ENCODE data around the gene CASP8. TPM values are rescaled to one million over a fixed set of nuclear protein-coding genes. Genes with fewer than 3 reads are reported as not detected.
A peak's percentile ranks its signal among the peaks of the same experiment; 100 is the strongest.

CASP8 gene
- total and polyA plus RNA-seq, 2 donors (not counting 3 experiments of a cell fraction or from before 2014, with no cell fraction given), result 5.3 to 5.8 TPM

DNA sequence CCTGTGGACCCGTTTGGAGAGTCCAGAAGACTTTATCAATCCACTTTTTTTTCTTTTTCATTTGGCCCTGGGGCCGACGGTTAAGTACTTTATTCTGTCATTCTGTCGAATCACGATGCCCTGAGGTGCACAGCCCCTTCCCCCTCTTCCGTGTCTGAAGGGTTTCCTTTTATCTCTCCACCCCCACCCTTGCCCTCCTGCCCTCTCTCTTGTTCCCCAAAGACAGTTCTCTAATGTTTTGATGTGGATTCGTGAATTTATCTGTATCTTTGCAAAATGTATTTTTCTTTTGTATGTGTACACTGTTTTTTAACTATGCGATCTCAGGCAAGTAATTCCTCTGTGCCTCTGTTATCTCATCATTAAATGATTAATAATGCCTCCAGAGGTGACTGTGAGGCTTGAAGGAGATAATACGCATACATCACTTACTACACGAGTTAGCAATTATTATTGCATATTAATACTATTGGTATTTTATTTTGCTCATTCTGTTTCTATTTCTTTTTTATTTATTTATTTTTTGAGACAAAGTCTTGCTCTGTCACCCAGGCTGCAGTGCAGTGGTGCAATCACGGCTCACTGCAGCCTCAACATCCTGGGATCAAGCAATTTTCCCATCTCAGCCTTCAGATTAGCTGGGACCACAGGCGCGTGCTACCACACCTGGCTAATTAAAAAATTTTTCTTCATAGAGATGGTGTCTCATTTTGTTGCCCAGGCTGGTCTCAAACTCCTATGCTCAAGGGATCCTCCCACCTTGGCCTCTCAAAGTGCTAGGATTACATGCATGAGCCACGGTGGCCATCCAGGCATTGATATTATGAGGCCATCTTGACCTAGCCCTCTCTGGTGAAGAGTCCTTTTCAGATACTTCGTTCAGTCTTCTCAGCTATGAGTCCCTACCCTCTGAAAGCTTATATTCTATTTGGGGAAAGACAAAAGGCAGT, 1.4 kb upstream of the CASP8 start:
- intact Hi-C loops (cut with micrococcal nuclease), result loop anchor here (1.0 to 5.0 kb wide), 5 partner anchors 23 to 438 kb away; partner anchors contain the start of genes MPP4, STRADB and TRAK2
- no peaks in the 10 kb centered on the region for H3K9me1 ChIP-seq (replicated peaks; ENCODE audit: control insufficient read depth, extremely low read depth, insufficient read depth, low read length)
- POLR2A ChIA-PET, result no interaction called here
- H3K4me2 ChIP-seq (ENCODE audit: insufficient read depth, low read length), result peak overlapping the region; percentile 92
- no peaks in the 10 kb centered on the region for H3K27me3 ChIP-seq (ENCODE audit: control insufficient read depth in 2 of 2, insufficient read depth in 2 of 2, low read length in 2 of 2)
- no peaks in the 10 kb centered on the region for H3K9me3 ChIP-seq (replicated peaks; ENCODE audit: control insufficient read depth, insufficient read depth, low read length)
- peaks cover 30% of the 10 kb centered on the region for H3K4me1 ChIP-seq (ENCODE audit: control insufficient read depth, extremely low read depth, insufficient read depth, low read length)
- FAIRE-seq (no peak), DNase-seq (ENCODE audit: low read depth, low spot score) (no peak)
- peak overlapping the region; percentile 43 to 80 (median 78) for H3K4me3 ChIP-seq (replicated peaks in 1 of 3; ENCODE audit: insufficient read depth in 1 of 3, low read depth in 1 of 3, low read length in 3 of 3)
- peak overlapping the region; percentile 98 for H3K27ac ChIP-seq (ENCODE audit: insufficient read depth, low read depth, low read length)
- CTCF ChIA-PET, result interaction anchor here (0.7 to 1.3 kb wide), 3 partner anchors 21 to 105 kb away, joined by 3 read pairs; no protein-coding TSS in a partner anchor
- peak overlapping the region; percentile 89 for H2AFZ ChIP-seq (ENCODE audit: low read depth, low read length)
- no peaks in the 10 kb centered on the region for H3K36me3 ChIP-seq (ENCODE audit: control insufficient read depth in 2 of 2, extremely low read depth in 1 of 2, insufficient read depth in 2 of 2, low read length in 2 of 2)
- TF ChIP-seq MYC (IDR thresholded peaks at IDR 0.05; ENCODE audit: low read depth, low read length), result no peak
- no peak for TF ChIP-seq GATA2 (IDR thresholded peaks at IDR 0.05; ENCODE audit: insufficient read depth, insufficient read length, low read depth, low read length)
- no peak for TF ChIP-seq JUN (IDR thresholded peaks at IDR 0.05; ENCODE audit: borderline replicate concordance, insufficient read depth, insufficient read length, low read depth)
- no peak for TF ChIP-seq CTCF (IDR thresholded peaks at IDR 0.05; ENCODE audit: extremely low read depth in 1 of 2, insufficient read depth in 1 of 2, low read depth in 1 of 2, low read length in 2 of 2)
- no peak for TF ChIP-seq POLR2AphosphoS5 (IDR thresholded peaks at IDR 0.05; ENCODE audit: insufficient read depth, low read depth, low read length)
- TF ChIP-seq EZH2 (IDR thresholded peaks at IDR 0.05; ENCODE audit: borderline replicate concordance, low read depth, low read length, severe bottlenecking), result no peak
- TF ChIP-seq MAX (IDR thresholded peaks at IDR 0.05; ENCODE audit: insufficient read depth, insufficient read length), result no peak
- no peak for TF ChIP-seq POLR2A (IDR thresholded peaks at IDR 0.05; ENCODE audit: low read depth, low read length)
- no peak for TF ChIP-seq FOS (IDR thresholded peaks at IDR 0.05; ENCODE audit: borderline replicate concordance, insufficient read depth, low read length)
- peak overlapping the region; percentile 96 for H3K9ac ChIP-seq (replicated peaks; ENCODE audit: extremely low read depth, insufficient read depth, low read length)
- peaks cover 10% of the 10 kb centered on the region for H3K79me2 ChIP-seq (ENCODE audit: control insufficient read depth, insufficient read depth, low read length)
- BruUV-seq (replicated peaks), result no TSS peak
- dilution Hi-C loops (cut with MboI; ENCODE audit: extremely low pct_ligation_motif_present, low sequenced_read_pairs), result no loop called here
- no peaks in the 10 kb centered on the region for H4K20me1 ChIP-seq (replicated peaks; ENCODE audit: control insufficient read depth, extremely low read depth, insufficient read depth, low read length)
